Peyer's patch (tissue), 4 donors: ENCODE results near the gene ZFX.

ENCODE experiments used
- CTCF ChIP-seq, 6 experiments: fragments of 450-650 bp in 4 of 6; fragments of 200-600 bp in 2 of 6; sonication (generic) in 1 of 6; IDR thresholded peaks; one replicate each; pipeline ENCODE4 v1.5.1; 2017 to 2019; ENCODE audit warnings: antibody characterized with exemption in 6 of 6, mild to moderate bottlenecking in 3 of 6, moderate library complexity in 1 of 6
- POLR2A ChIP-seq, 2 donors: fragments of 450-650 bp; IDR thresholded peaks; one replicate each; pipeline ENCODE4 v1.5.1; 2017; ENCODE audit warnings: antibody characterized with exemption in 2 of 2, mild to moderate bottlenecking in 2 of 2, moderate library complexity in 2 of 2

GRCh38 chrX:24262309-24262708 is 112.8 kb downstream of the ZFX start:
- no peak for TF ChIP-seq CTCF (IDR thresholded peaks at IDR 0.05)
- TF ChIP-seq POLR2A (IDR thresholded peaks at IDR 0.05) = no peak
